ENCODE data around the gene OR4C45.
"Not testable (repeated sequence)": the region's sequence is repeated elsewhere in the genome, so short reads cannot be mapped to it uniquely, and the experiment has no call there.

OR4C45 gene

DNA sequence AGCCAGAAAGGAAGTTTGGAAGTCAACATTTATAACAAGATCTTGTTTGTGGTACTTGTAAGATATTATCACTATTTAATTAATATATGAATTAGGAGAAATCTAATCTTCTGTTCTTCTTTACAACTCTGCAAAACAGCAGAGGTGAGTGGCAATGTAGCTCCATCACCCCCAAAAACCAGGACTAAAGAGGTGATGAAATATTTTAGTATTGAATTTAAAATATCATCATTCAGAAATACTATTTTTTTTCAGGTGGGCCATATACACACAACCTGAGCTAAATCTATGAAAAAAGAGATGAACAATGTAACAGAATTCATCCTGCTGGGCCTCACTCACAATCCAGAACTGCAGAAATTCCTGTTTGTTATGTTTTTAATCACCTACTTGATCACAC lies at the start of gene OR4C45:
TSS of gene OR4C45 (plus strand) at position 301 of the 400 bp plus-strand sequence.
- no peak for DNase-seq

DNA sequence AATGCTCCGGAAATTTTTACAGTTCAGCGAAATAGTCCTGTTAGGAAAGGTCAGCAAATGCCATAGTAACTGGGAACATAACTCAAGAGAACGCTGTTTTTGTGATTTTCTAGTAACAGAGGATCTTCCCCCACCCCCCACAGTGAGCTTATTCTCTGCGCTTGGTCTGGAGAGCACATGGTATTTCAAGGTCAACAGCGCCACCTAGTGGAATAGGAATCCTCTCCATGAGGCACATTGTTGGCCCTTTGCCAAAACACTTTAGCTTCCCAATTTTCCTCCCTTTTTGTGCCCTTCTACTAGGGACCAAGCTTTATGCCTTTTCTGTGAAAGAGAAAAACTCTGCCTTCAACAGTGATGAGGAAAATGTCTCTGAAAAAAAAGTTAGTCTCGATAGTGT lies 37.1 kb upstream of the OR4C45 start:
- peak; percentile 1 to 6 for DNase-seq

DNA sequence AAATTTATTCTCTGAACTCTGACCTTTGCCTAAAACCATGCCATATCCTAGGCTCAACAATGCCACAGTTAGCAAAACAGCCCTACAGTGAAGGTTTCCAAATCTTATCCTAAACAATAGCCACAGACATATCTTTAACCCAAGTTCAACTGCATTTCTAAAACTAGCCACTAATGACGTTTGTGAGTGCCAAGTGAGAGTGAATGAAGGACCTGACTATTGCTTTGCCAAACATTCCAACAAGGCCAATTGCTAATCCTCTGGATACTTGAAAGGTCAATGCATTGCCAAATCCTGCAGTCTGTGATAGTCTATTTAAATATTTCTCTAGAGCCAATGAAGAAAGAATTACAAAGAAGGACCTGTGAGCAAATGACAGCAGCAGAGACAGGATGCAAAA lies 2.5 kb upstream of the OR4C45 start:
- DNase-seq: no peak

- not testable (repeated sequence) for DNase-seq
Measured at GRCh38 chr11:50036239-50036638, 3.6 kb downstream of the OR4C45 start.

GRCh38 chr11:50037251-50037650 lies 4.6 kb downstream of the OR4C45 start:
- no peak for DNase-seq

- no peak for DNase-seq
Measured at GRCh38 chr11:50044647-50045046, 12.0 kb downstream of the OR4C45 start.

DNA sequence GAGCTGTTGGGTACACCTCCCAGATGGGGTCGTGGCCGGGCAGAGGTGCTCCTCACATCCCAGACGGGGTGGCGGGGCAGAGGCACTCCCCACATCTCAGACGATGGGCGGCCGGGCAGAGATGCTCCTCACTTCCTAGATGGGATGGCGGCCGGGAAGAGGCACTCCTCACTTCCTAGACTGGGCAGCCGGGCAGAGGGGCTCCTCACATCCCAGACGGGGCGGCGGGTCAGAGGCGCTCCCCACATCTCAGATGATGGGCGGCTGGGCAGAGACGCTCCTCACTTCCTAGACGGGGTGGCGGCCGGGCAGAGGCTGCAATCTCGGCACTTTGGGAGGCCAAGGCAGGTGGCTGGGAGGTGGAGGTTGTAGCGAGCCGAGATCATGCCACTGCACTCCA lies 30.4 kb downstream of the OR4C45 start:
- DNase-seq: not testable (repeated sequence)

DNA sequence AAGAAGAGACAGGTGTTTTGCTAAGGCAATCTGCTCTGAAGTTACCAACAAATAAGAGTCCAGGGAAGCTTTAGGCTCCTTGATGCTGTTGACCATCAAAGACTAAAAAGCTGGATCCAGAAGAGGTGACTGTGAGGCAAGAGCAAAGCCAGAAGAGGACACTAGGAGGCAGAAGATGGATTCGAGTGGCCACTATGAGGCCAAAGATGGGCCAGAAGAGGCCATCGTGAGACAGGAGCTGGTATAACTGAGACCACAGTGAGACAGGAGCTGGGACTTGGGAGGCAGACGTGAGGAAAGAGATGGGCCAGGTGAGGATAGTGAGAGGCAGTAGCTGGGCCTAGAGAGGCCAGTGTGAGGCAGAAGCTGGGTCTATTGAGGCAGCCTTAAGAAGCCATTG lies 37.7 kb downstream of the OR4C45 start:
- no peak for DNase-seq

GRCh38 chr11:50071584-50072225 lies 39.0 kb downstream of the OR4C45 start:
- no peak for DNase-seq

DNA sequence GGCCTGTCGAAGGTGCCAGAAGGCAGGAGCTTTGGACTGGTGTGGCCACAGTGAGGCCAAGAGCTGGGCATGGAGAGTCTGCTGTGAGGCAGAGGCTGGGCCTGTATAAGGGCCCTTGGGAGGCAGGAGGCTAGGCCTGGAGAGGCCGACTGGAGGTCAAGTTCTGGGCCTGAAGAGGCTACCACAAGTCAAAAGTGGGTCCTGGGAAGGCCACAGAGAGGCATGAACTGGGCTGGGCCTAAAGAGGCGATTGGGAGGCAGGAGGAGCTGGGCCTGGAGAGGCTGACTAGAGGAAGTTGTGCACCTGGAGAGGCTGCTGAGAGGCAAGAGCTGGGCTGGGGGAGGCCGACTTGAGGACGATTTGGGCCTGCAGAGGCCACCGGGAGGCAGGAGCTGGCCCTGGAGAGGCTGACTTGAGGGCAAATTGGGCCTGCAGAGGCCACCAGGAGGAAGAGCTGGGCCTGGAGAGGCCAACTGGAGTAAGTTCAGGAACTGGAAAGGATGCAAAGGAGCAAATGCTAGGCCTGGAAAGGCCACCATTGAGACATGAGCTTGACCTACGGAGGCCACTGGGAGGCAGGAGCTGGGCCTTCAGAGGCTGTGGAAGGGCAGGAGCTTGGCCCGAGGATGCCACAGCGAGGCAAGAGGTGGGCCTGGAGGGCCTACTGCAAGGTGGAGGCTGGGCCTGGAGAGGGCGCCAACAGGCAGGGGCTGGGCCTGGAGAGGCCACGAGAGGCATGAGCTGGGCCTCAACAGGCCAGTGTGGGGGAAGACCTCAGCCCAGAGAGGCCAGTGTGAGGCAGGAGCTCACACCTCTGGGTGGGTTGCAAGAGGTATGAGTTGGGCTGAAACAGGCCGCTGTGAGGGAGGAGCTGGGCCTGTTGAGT lies 39.8 kb downstream of the OR4C45 start:
- DNase-seq: no peak

DNA sequence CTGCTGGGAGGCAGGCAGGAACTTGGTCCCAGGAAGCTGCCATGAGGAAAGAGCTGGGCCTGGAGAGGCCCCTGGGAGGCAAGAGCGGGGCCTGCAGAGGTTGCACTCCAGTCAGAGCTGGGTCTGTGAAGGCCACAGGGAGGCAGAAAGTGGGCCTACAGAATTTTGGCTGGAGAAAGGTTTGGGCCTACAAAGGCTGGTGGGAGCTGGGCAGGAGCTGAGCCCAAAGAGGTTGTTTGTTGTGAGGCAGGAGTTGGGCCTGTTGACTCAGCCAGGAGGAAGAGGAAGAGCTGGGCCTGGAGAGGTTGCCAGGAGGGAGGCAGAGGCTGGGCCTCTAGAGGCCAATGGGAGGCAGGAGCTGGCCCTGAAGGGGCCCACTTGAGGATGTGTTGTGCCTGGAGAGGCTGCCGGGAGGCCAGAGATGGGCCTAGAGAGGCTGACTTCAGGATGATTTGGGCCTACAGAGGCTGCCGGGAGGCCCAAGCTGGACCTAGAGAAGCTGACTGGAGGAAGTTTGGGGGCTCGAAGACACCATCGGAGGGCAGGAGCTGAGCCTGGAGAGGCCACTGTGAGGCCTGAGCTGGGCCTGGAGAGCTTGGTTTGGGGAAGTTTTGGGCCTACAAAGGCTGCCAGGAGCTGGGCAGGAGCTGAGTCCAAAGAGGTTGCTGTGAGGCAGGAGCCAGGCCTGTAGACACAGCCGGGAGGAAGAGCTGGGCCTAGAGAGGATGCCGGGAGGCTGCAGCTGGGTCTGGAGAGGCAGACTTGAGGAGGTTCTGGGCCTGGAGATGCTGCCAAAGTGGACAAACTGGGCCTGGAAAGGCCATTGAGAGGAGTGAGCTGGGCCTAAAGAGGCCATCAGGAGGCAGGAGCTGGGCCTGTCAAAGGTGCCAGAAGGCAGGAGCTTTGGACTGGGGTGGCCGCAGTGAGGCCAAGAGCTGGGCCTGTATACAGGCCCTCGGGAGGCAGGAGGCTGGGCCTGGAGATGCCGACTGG lies 40.7 kb downstream of the OR4C45 start:
- DNase-seq: no peak

GRCh38 chr11:50074161-50074560 lies 41.5 kb downstream of the OR4C45 start:
- DNase-seq: no peak

GRCh38 chr11:50075856-50076255 lies 43.2 kb downstream of the OR4C45 start:
- DNase-seq: no peak

GRCh38 chr11:50077526-50077925 lies 44.9 kb downstream of the OR4C45 start:
- DNase-seq: no peak

GRCh38 chr11:50078001-50078400 lies 45.3 kb downstream of the OR4C45 start:
- DNase-seq: no peak

GRCh38 chr11:50078946-50079345 lies 46.3 kb downstream of the OR4C45 start:
- not testable (repeated sequence) for DNase-seq

DNA sequence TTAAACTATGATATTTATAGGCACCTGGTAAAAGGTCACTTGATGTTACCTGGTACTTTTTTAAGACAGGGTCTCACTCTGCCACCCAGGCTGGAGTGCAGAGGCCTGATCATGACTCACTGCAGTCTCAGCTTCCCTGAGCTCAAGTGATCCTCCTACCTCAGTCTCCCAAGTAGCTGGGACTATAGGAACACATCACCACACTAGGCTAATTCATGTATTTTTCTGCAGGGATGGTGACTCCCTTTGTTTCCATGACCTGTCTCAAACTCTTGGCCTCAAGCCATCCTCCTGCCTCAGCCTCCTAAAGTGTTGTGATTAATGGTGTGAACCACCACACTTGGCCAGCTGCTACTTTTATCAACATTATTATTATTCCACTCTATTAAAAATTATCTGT lies 47.6 kb downstream of the OR4C45 start:
- no peak for DNase-seq
